ENCODE measurements around the gene C19orf53.

The C19orf53 gene

GRCh38 chr19:13823256-13823655, 49.0 kb downstream of the C19orf53 start:
- ChIA-PET CTCF (no interaction called here), POLR2A (no interaction called here)
- no peak for DNase-seq (ENCODE audit: extremely low spot score)
- no peak for TF ChIP-seq ARNT (IDR thresholded peaks at IDR 0.05)

DNA sequence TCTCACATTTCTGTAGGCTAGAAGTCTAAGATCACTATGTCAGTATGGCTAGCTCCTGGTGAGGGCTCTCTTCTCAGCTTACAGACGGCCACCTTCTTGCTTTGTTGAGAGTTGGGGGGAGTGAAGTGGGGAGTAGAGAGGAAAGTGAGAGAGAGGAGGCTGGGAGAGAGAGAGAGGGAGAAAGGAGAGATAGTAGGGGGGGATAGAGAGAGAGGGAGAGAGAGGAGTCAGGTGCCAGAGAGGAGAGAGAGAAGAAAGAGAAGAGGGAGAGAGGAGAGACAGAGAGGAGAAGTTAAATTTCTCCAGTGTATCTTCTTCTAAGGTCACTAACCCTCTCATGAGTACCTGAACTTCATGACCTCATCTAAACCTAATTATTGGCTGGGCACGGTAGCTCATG, 49.6 kb downstream of the C19orf53 start:
- DNase-seq (ENCODE audit: extremely low spot score) = no peak
- ChIA-PET POLR2A (no interaction called here), CTCF (no interaction called here)
- TF ChIP-seq FOXA1 (IDR thresholded peaks at IDR 0.05) (no peak), FOXM1 (IDR thresholded peaks at IDR 0.05; ENCODE audit: borderline replicate concordance) (no peak), SUZ12 (IDR thresholded peaks at IDR 0.05) (no peak), LEF1 (IDR thresholded peaks at IDR 0.05; ENCODE audit: borderline replicate concordance) (no peak)
- TF ChIP-seq, protein P1, sequence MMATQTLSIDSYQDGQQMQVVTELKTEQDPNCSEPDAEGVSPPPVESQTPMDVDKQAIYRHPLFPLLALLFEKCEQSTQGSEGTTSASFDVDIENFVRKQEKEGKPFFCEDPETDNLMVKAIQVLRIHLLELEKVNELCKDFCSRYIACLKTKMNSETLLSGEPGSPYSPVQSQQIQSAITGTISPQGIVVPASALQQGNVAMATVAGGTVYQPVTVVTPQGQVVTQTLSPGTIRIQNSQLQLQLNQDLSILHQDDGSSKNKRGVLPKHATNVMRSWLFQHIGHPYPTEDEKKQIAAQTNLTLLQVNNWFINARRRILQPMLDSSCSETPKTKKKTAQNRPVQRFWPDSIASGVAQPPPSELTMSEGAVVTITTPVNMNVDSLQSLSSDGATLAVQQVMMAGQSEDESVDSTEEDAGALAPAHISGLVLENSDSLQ (IDR thresholded peaks at IDR 0.05) = no peak

DNA sequence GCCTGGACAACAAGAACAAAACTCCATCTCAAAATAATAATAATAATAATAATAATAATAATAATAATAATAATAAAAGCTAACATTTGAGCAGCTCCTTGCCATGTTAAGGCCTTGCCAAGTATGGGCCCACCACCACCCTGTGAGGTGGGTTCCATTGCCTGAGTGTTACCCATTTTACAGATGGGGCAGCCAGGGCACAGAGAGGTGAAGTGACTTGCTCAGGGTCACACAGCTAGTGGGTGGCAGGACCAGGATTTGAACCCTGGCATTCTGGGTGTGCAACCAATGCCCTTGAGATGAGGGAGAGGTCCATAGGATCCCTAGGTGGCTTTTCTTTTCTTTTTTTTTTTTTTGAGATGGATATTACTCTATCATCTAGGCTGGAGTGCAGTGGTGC, 50.4 kb downstream of the C19orf53 start:
- DNase-seq (ENCODE audit: extremely low spot score) = no peak
- TF ChIP-seq FOXK2 (IDR thresholded peaks at IDR 0.05) (no peak), BHLHE40 (IDR thresholded peaks at IDR 0.05; ENCODE audit: borderline replicate concordance) (no peak), L3MBTL2 (conservative IDR thresholded peaks at IDR 0.05) (no peak), ZNF384 (IDR thresholded peaks at IDR 0.05) (no peak), SUZ12 (IDR thresholded peaks at IDR 0.05) (no peak), TARDBP (IDR thresholded peaks at IDR 0.05) (no peak), LEF1 (IDR thresholded peaks at IDR 0.05; ENCODE audit: borderline replicate concordance) (no peak), NFRKB (IDR thresholded peaks at IDR 0.05) (no peak), ARNT (IDR thresholded peaks at IDR 0.05) (no peak), ELF4 (IDR thresholded peaks at IDR 0.05) (no peak), FOXM1 (IDR thresholded peaks at IDR 0.05; ENCODE audit: borderline replicate concordance) (no peak)
- TF ChIP-seq, protein P1 (IDR thresholded peaks at IDR 0.05) = no peak
- CTCF ChIA-PET = interaction anchor here (1.2 kb wide), 1 partner anchor 22 kb away, joined by 3 read pairs; no protein-coding TSS in a partner anchor
- POLR2A ChIA-PET = no interaction called here

GRCh38 chr19:13825489-13826441, 51.5 kb downstream of the C19orf53 start:
- CTCF ChIA-PET = interaction anchor here (0.5 to 1.2 kb wide), 2 partner anchors 23 to 1675 kb away, joined by 3 read pairs; no protein-coding TSS in a partner anchor

DNA sequence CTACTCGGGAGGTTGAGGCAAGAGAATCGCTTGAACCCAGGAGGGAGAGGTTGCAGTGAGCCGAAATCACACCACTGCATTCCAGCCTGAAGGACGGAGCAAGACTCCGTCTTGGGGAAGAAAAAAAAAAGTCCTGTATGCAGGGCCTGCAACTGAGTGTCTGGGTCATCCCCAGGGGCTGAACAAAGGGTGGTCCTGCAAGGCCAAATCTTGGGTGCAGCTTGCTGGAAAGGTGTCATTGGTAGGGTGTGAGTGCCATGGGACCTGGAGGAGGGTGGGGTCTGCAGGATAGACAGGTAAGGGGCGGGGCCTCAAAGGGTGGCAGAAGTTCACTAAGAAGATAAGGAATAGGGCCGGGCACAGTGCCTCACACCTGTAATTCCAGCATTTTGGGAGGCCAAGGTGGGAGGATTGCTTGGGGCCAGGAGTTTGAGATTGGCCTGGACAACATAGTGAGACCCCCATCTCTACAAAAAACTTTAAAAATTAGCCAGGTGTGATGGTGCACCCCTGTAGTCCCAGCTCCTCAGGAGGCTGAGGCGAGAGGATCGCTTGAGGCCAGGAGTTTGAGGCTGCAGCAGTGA, 52.5 kb downstream of the C19orf53 start:
- DNase-seq (ENCODE audit: extremely low spot score) = no peak
- ChIA-PET CTCF (no interaction called here), POLR2A (interaction anchor here (0.9 to 1.4 kb wide), 3 partner anchors 10 to 32 kb away, joined by 3 read pairs; partner anchors contain the start of gene ZSWIM4)
- TF ChIP-seq ELF4 (IDR thresholded peaks at IDR 0.05) (no peak), SP1 (IDR thresholded peaks at IDR 0.05) (no peak), ZNF384 (IDR thresholded peaks at IDR 0.05) (no peak), ARNT (IDR thresholded peaks at IDR 0.05) (no peak), LEF1 (IDR thresholded peaks at IDR 0.05; ENCODE audit: borderline replicate concordance) (no peak)
- TF ChIP-seq, protein P1 (IDR thresholded peaks at IDR 0.05) = no peak

More at GRCh38 chr19:13825489-13826441, 51.5 kb downstream of the C19orf53 start:
- DNase-seq (ENCODE audit: extremely low spot score) = peak; percentile 83
- TF ChIP-seq L3MBTL2 (conservative IDR thresholded peaks at IDR 0.05) = no peak
- no peak for TF ChIP-seq NFRKB (IDR thresholded peaks at IDR 0.05)
- no peak for TF ChIP-seq SP1 (IDR thresholded peaks at IDR 0.05)
- POLR2A ChIA-PET = interaction anchor here (0.9 to 1.4 kb wide), 2 partner anchors 11 to 31 kb away, joined by 3 read pairs; partner anchors contain the start of gene ZSWIM4

- DNase-seq (ENCODE audit: extremely low spot score) = no peak
- TF ChIP-seq ELF4 (IDR thresholded peaks at IDR 0.05) (no peak), FOXK2 (IDR thresholded peaks at IDR 0.05) (no peak), NFRKB (IDR thresholded peaks at IDR 0.05) (no peak), L3MBTL2 (conservative IDR thresholded peaks at IDR 0.05) (no peak), ZNF384 (IDR thresholded peaks at IDR 0.05) (no peak), HDGF (IDR thresholded peaks at IDR 0.05; ENCODE audit: borderline replicate concordance) (no peak), CTBP1 (IDR thresholded peaks at IDR 0.05; ENCODE audit: borderline replicate concordance) (no peak), SUZ12 (IDR thresholded peaks at IDR 0.05) (no peak), LEF1 (IDR thresholded peaks at IDR 0.05; ENCODE audit: borderline replicate concordance) (no peak), FOXM1 (IDR thresholded peaks at IDR 0.05; ENCODE audit: borderline replicate concordance) (no peak)
- TF ChIP-seq, protein P1 (IDR thresholded peaks at IDR 0.05) = no peak
- ChIA-PET CTCF (no interaction called here), POLR2A (interaction anchor here (1.3 kb wide), 1 partner anchor 9 kb away, joined by 3 read pairs; no protein-coding TSS in a partner anchor)
These were observed 53.4 kb downstream of the C19orf53 start for GRCh38 chr19:13827656-13828055.
